ENCODE results near the gene TADA1. TPM values are rescaled to one million over a fixed set of nuclear protein-coding genes. Genes with fewer than 3 reads are reported as not detected.
"Not testable (repeated sequence)": the region's sequence is repeated elsewhere in the genome, so short reads cannot be mapped to it uniquely, and the experiment has no call there.

Gene TADA1
- total RNA-seq, 2 donors from 2014 or later, result 8.7 to 9.6 TPM

GRCh38 chr1:166855558-166855957, 20.5 kb downstream of the TADA1 start:
- intact Hi-C loops (cut with DNase I), result no loop called here
- DNase-seq (ENCODE audit: low spot score), result no peak

- intact Hi-C loops (cut with DNase I), result no loop called here
Measured at GRCh38 chr1:166852918-166853317, 23.1 kb downstream of the TADA1 start.

GRCh38 chr1:166849135-166849534, 26.9 kb downstream of the TADA1 start:
- intact Hi-C loops (cut with DNase I), result no loop called here
- DNase-seq (ENCODE audit: low spot score), result no peak

More at GRCh38 chr1:166852918-166853317, 23.1 kb downstream of the TADA1 start:
- DNase-seq (ENCODE audit: low spot score), result no peak

- DNase-seq (ENCODE audit: low spot score), result no peak
- intact Hi-C loops (cut with DNase I), result no loop called here
Measured at GRCh38 chr1:166848193-166848592, 27.9 kb downstream of the TADA1 start.

- DNase-seq (ENCODE audit: low spot score), result no peak
- intact Hi-C loops (cut with DNase I), result no loop called here
Measured at GRCh38 chr1:166844791-166845190, 31.3 kb downstream of the TADA1 start.

GRCh38 chr1:166843769-166844596, 32.1 kb downstream of the TADA1 start:
- DNase-seq (ENCODE audit: low spot score), result no peak
- intact Hi-C loops (cut with DNase I), result no loop called here

GRCh38 chr1:166843322-166843721, 32.7 kb downstream of the TADA1 start:
- intact Hi-C loops (cut with DNase I), result no loop called here
- DNase-seq (ENCODE audit: low spot score), result no peak

- intact Hi-C loops (cut with DNase I), result no loop called here
- DNase-seq (ENCODE audit: low spot score), result no peak
Measured at GRCh38 chr1:166840309-166841274, 35.5 kb downstream of the TADA1 start.

GRCh38 chr1:166839600-166840308, 36.3 kb downstream of the TADA1 start:
- peak; percentile 84 for DNase-seq (ENCODE audit: low spot score)
- intact Hi-C loops (cut with DNase I), result no loop called here

- intact Hi-C loops (cut with DNase I), result no loop called here
- DNase-seq (ENCODE audit: low spot score), result peak; percentile 97
Measured at GRCh38 chr1:166838766-166839599, 37.1 kb downstream of the TADA1 start, which contains the start of gene POGK. TSS of gene POGK (plus strand) at chr1:166839475. CDS start at chr1:166840957, 1,482 bp downstream.

GRCh38 chr1:166836733-166837132, 39.3 kb downstream of the TADA1 start:
- intact Hi-C loops (cut with DNase I), result no loop called here
- no peak for DNase-seq (ENCODE audit: low spot score)

- DNase-seq (ENCODE audit: low spot score); intact Hi-C loops (cut with DNase I): not testable (repeated sequence)
Measured at GRCh38 chr1:166829762-166830161, 46.3 kb downstream of the TADA1 start.

GRCh38 chr1:166827426-166827825, 48.6 kb downstream of the TADA1 start:
- no peak for DNase-seq (ENCODE audit: low spot score)
- intact Hi-C loops (cut with DNase I), result no loop called here

- DNase-seq (ENCODE audit: low spot score), result no peak
- intact Hi-C loops (cut with DNase I), result no loop called here
Measured at GRCh38 chr1:166822385-166822784, 53.7 kb downstream of the TADA1 start.

GRCh38 chr1:166819974-166820373, 56.1 kb downstream of the TADA1 start:
- intact Hi-C loops (cut with DNase I), result no loop called here
- DNase-seq (ENCODE audit: low spot score), result no peak

GRCh38 chr1:166814611-166815010, 61.5 kb downstream of the TADA1 start:
- no peak for DNase-seq (ENCODE audit: low spot score)
- intact Hi-C loops (cut with DNase I), result no loop called here

- DNase-seq (ENCODE audit: low spot score), result no peak
- intact Hi-C loops (cut with DNase I), result no loop called here
Measured at GRCh38 chr1:166813508-166814223, 62.4 kb downstream of the TADA1 start.

- intact Hi-C loops (cut with DNase I), result no loop called here
- DNase-seq (ENCODE audit: low spot score), result no peak
Measured at GRCh38 chr1:166811691-166812090, 64.4 kb downstream of the TADA1 start.

Measured in posterior vena cava (tissue), 2 donors.